ENCODE measurements around the gene ZNF112. TPM values are rescaled to one million over a fixed set of nuclear protein-coding genes. Genes with fewer than 3 reads are reported as not detected.

ZNF112 gene
- polyA plus RNA-seq, 1 of the 3 experiments (the other 2 are of a cell fraction), result 2.5 TPM

DNA sequence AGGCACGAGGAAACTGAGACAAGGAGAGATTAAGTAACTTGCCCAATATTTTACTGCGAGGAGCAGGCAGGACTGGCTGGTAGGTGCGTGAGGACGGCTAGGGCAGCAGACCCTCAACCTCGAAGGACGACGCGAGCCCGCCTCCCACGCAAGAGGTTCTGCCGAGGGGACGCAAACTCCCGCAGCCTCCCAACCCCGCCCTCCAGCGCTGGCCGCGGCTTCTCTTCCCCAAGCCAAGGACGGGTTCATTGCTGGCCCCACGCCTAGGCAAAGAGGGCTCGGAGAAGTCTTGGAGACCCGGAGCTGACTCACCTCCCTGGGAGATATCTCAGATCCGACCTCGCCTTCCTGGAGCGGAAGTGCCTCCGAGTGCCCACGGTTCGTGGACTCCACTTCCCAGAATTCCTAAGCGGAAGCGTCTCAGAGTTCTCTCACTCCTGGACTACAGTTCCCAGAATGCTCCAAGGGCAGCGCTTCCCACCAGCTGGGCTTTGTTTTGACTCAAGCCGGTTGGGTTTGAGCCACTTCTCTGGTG is 51.8 kb downstream of the ZNF112 start, which contains the start of gene ZNF235 (continued):
- TF ChIP-seq ZBTB33 (IDR thresholded peaks at IDR 0.05; ENCODE audit: borderline replicate concordance, low read depth), result no peak

DNA sequence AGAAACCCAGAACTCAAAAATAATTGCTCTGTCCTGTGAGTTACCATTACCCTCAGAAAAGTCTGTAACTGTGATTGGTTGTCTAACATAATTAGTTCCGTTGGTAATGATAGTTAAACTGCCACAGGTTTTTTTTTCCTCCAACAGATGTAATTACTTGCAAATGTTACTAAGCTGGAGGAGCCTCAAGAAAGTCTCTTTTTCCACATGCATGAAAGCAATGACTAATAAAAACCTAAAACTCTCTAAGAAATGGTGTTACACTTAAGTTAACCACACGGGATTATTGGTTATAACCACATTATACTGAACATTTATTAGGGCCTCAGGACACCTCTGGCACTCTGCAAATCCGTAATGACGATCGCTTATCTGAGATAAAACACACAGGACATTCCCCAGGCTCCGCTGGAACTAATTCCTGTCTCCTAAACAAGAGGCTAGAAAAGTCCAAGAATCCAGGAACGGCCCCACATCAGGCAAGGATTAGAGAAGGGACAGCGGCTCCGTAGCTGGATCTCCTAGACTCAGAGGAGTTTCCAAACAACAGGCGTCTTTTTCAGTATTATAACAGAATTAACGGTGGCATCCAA is 52.4 kb downstream of the ZNF112 start:
- peak overlapping the region; percentile 84 to 98 for H3K27ac ChIP-seq (ENCODE audit: low read depth in 2 of 2, low read length in 1 of 2)
- peak; percentile 62 for DNase-seq
- peaks cover 0 to 4% of the 10 kb centered on the region in 2 experiments; a peak in 2 of 4 replicates for H3K4me1 ChIP-seq (ENCODE audit: control insufficient read depth in 1 of 2, insufficient read depth in 2 of 2, low read depth in 1 of 2, low read length in 1 of 2)
- WGBS (ENCODE audit: low lambda C conversion rate), result 3% methylated on average over 11 of the region's 11 CpGs
- H3K27me3 ChIP-seq (ENCODE audit: insufficient read depth), result no peaks in the 10 kb centered on the region
- H2AFZ ChIP-seq (ENCODE audit: low read depth), result peak overlapping the region; percentile 95
- no peaks in the 10 kb centered on the region for H3K9me2 ChIP-seq
- H3F3A ChIP-seq (replicated peaks; ENCODE audit: insufficient read depth), result peaks cover 10% of the 10 kb centered on the region
- H3K9ac ChIP-seq, result peak overlapping the region; percentile 71
- peak overlapping the region; percentile 81 to 94 for H3K4me3 ChIP-seq (ENCODE audit: low read depth in 2 of 2, low read length in 1 of 2)
- H3K79me2 ChIP-seq (ENCODE audit: insufficient read depth), result peaks cover 3% of the 10 kb centered on the region
- no peak for TF ChIP-seq CTCF (IDR thresholded peaks at IDR 0.05)
- TF ChIP-seq EZH2phosphoT487 (IDR thresholded peaks at IDR 0.05; ENCODE audit: borderline replicate concordance, low read depth), result no peak
- TF ChIP-seq SMC3 (IDR thresholded peaks at IDR 0.05; ENCODE audit: low read depth, low read length), result no peak
- peak; percentile 81; the same call in 1 of the 2 replicates for TF ChIP-seq RCOR1 (IDR thresholded peaks at IDR 0.05; ENCODE audit: low read length)
- TF ChIP-seq GATA2 (CRISPR knock-in tag; IDR thresholded peaks at IDR 0.05), result peak; percentile 76
- TF ChIP-seq ELF1 (IDR thresholded peaks at IDR 0.05), result no peak
- no peak for TF ChIP-seq FOXM1 (IDR thresholded peaks at IDR 0.05; ENCODE audit: low read depth)
- TF ChIP-seq FOXJ3 (CRISPR knock-in tag; IDR thresholded peaks at IDR 0.05), result no peak; the same call in 1 of the 2 replicates
- TF ChIP-seq JUND (IDR thresholded peaks at IDR 0.05), result no peak
- TF ChIP-seq IRF3 (IDR thresholded peaks at IDR 0.05; ENCODE audit: low read depth, low read length), result no peak
- TF ChIP-seq, protein P1, sequence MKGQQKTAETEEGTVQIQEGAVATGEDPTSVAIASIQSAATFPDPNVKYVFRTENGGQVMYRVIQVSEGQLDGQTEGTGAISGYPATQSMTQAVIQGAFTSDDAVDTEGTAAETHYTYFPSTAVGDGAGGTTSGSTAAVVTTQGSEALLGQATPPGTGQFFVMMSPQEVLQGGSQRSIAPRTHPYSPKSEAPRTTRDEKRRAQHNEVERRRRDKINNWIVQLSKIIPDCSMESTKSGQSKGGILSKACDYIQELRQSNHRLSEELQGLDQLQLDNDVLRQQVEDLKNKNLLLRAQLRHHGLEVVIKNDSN (IDR thresholded peaks at IDR 0.05; ENCODE audit: borderline replicate concordance, low read depth), result no peak
- TF ChIP-seq, protein P2, sequence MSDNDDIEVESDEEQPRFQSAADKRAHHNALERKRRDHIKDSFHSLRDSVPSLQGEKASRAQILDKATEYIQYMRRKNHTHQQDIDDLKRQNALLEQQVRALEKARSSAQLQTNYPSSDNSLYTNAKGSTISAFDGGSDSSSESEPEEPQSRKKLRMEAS (IDR thresholded peaks at IDR 0.05; ENCODE audit: low read depth), result no peak
- TF ChIP-seq TCF12 (IDR thresholded peaks at IDR 0.05), result 0 out of 2 replicates have a peak, but pooled peaks have one; percentile 15
- TF ChIP-seq EP300 (IDR thresholded peaks at IDR 0.05; ENCODE audit: borderline replicate concordance in 1 of 2, low read depth in 1 of 2, low read length in 1 of 2), result peak in 1 of 2 experiments; percentile 59; a peak in 2 of 4 replicates
- TF ChIP-seq CHD2 (IDR thresholded peaks at IDR 0.05; ENCODE audit: low read length, partially characterized antibody), result peak; percentile 42
- TF ChIP-seq ZBTB33 (IDR thresholded peaks at IDR 0.05; ENCODE audit: borderline replicate concordance, low read depth), result no peak
- TF ChIP-seq RXRA (IDR thresholded peaks at IDR 0.05; ENCODE audit: borderline replicate concordance, low read depth), result no peak
- no peak for TF ChIP-seq TEAD4 (IDR thresholded peaks at IDR 0.05; ENCODE audit: borderline replicate concordance, insufficient read depth)
- 0 out of 2 replicates have a peak, but pooled peaks have one; percentile 27 for TF ChIP-seq POLR2AphosphoS5 (IDR thresholded peaks at IDR 0.05; ENCODE audit: low read depth, low read length)
- no peaks in the 10 kb centered on the region for H4K20me1 ChIP-seq (ENCODE audit: insufficient read depth)
- ChIA-PET CTCF (no interaction called here), POLR2A (interaction anchor here (0.6 to 1.5 kb wide), 5 partner anchors 42 to 369 kb away, joined by 3 to 4 read pairs (median 4); partner anchors contain the start of genes ZNF112, ZNF180, ZNF226 and ZNF45)
- peaks cover 21 to 27% of the 10 kb centered on the region in 2 experiments for H3K36me3 ChIP-seq (replicated peaks in 1 of 2; ENCODE audit: control insufficient read depth in 1 of 2, insufficient read depth in 2 of 2, low read length in 1 of 2)
- H3K4me2 ChIP-seq, result peak overlapping the region; percentile 85
- no peaks in the 10 kb centered on the region for H3K9me3 ChIP-seq

Data from SK-N-SH (cell line).